HG02981 (cell line): ENCODE data around the gene DENND6B.

Experiments used
- ATAC-seq: cut with Tn5 transposase; IDR thresholded peaks from one replicate; pipeline ENCODE4 v1.9.1; 2021; ENCODE audit warnings: mild to moderate bottlenecking, moderate library complexity; ENCODE audit not compliant: unreplicated experiment

Gene DENND6B

GRCh38 chr22:50259302-50259701 lies 67.5 kb downstream of the DENND6B start:
- ATAC-seq = no peak
